Measurements from ENCODE around the gene HTRA1.

HTRA1 gene

DNA sequence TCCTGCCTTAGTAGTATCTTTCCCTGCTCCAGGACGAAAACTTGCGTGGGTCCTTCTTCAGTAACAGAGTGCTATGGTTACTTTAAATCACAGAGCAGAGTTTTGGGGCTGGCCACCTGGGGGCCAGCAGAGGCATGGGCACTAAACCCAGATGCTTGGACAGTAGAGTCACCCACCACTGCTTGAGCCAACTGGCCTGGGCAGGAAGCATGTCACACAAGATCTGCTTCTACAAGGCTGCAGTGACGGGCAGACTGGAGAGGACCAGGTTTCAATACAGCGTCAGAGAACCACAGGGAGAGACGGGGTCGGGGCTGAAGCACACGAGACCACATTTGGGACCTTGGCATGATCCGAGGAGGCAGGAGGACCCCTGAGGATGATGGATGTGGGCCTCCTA is 84.9 kb downstream of the HTRA1 start:
- H3K9ac ChIP-seq (ENCODE audit: low read length), result no peak overlapping the region
- H3K27ac ChIP-seq (ENCODE audit: low read depth, low read length, poor library complexity, severe bottlenecking), result no peak overlapping the region
- no peaks in the 10 kb centered on the region for H3K9me2 ChIP-seq (ENCODE audit: low read depth, low read length)
- H3K27me3 ChIP-seq (ENCODE audit: insufficient read depth, low read length), result no peaks in the 10 kb centered on the region
- no peaks in the 10 kb centered on the region for H3K36me3 ChIP-seq (ENCODE audit: insufficient read depth, low read length)
- no peaks in the 10 kb centered on the region for H3F3A ChIP-seq (ENCODE audit: insufficient read depth, low read length)
- no peaks in the 10 kb centered on the region for H4K20me1 ChIP-seq (ENCODE audit: insufficient read depth, low read length)
- no peak overlapping the region for H3K4me3 ChIP-seq (ENCODE audit: low read depth, low read length, poor library complexity, severe bottlenecking)
- no peaks in the 10 kb centered on the region for H3K79me2 ChIP-seq (ENCODE audit: insufficient read depth, low read length)
- H2AFZ ChIP-seq (ENCODE audit: low read length), result no peak overlapping the region
- no peaks in the 10 kb centered on the region for H3K9me3 ChIP-seq (ENCODE audit: low read length)
- H3K4me1 ChIP-seq (ENCODE audit: insufficient read depth, low read length, severe bottlenecking), result no peaks in the 10 kb centered on the region
- no peak for TF ChIP-seq EZH2 (IDR thresholded peaks at IDR 0.05; ENCODE audit: borderline replicate concordance, low read length)
- no peak overlapping the region for H3K4me2 ChIP-seq (ENCODE audit: low read length)

DNA sequence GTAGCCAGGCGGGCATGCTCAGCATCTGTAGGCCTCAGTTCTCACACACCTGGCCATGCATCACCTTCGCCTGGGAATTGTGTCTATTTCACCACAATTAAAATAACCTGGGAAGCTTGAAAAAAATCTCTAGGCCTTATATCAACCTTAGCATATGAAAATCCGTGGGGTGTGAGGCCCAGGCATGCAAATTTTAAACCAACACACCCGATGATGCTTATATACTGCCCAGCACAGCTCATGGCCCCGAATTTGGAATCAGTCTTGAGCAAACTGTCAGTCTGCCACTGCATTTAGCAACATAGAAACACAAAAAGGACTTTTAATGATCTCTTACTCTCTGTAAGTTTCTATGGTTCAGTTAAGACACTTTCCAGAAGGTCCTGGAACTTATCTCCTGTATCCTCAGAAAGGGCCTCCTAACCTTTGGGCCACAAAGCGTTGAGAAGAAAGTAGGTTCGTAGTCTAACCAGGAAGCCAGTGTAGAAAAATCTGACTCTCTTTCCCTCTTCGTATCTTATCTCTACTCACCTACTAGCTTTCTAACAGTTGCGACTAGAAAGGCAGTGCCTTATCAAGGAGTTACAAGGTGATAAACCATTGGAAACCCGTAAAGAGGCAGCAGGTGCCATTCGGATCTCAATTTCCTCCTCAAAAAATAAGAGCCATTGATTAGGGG is 87.2 kb downstream of the HTRA1 start:
- Histone ChIP-seq H3K4me2 (ENCODE audit: low read length) (no peak overlapping the region), H3K4me3 (ENCODE audit: low read depth, low read length, poor library complexity, severe bottlenecking) (no peak overlapping the region), H3K9me2 (ENCODE audit: low read depth, low read length) (no peaks in the 10 kb centered on the region), H2AFZ (ENCODE audit: low read length) (no peak overlapping the region), H3K79me2 (ENCODE audit: insufficient read depth, low read length) (no peaks in the 10 kb centered on the region), H3K36me3 (ENCODE audit: insufficient read depth, low read length) (no peaks in the 10 kb centered on the region), H3K27me3 (ENCODE audit: insufficient read depth, low read length) (no peaks in the 10 kb centered on the region), H3K27ac (ENCODE audit: low read depth, low read length, poor library complexity, severe bottlenecking) (no peak overlapping the region), H3K9ac (ENCODE audit: low read length) (no peak overlapping the region), H4K20me1 (ENCODE audit: insufficient read depth, low read length) (no peaks in the 10 kb centered on the region), H3K9me3 (ENCODE audit: low read length) (no peaks in the 10 kb centered on the region), H3F3A (ENCODE audit: insufficient read depth, low read length) (no peaks in the 10 kb centered on the region), H3K4me1 (ENCODE audit: insufficient read depth, low read length, severe bottlenecking) (no peaks in the 10 kb centered on the region)
- TF ChIP-seq EZH2 (IDR thresholded peaks at IDR 0.05; ENCODE audit: borderline replicate concordance, low read length), result no peak
- TF ChIP-seq, protein P1, sequence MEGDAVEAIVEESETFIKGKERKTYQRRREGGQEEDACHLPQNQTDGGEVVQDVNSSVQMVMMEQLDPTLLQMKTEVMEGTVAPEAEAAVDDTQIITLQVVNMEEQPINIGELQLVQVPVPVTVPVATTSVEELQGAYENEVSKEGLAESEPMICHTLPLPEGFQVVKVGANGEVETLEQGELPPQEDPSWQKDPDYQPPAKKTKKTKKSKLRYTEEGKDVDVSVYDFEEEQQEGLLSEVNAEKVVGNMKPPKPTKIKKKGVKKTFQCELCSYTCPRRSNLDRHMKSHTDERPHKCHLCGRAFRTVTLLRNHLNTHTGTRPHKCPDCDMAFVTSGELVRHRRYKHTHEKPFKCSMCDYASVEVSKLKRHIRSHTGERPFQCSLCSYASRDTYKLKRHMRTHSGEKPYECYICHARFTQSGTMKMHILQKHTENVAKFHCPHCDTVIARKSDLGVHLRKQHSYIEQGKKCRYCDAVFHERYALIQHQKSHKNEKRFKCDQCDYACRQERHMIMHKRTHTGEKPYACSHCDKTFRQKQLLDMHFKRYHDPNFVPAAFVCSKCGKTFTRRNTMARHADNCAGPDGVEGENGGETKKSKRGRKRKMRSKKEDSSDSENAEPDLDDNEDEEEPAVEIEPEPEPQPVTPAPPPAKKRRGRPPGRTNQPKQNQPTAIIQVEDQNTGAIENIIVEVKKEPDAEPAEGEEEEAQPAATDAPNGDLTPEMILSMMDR (IDR thresholded peaks at IDR 0.05; ENCODE audit: low read length), result no peak

DNA sequence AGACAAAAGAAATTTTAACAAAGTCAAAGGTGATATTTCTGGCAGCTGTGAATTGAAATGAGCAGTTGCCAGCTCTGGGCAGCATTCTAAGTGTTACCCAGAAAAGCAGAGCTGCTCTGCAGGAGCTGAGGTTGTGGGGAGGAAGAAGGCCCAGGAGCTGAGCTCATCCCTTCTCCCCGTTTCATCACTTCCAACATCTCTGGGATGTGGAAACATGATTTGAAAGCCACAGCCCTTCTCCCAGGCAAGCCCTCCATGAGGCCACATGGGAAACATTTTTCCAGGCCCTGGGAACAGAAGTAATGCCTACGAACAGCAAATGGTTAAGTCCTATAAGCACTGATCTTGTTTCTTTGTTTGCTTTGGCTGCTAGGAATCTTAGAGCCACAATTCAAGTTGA is 88.3 kb downstream of the HTRA1 start:
- Histone ChIP-seq H3K36me3 (ENCODE audit: insufficient read depth, low read length) (no peaks in the 10 kb centered on the region), H3K9ac (ENCODE audit: low read length) (no peak overlapping the region), H3K9me3 (ENCODE audit: low read length) (no peaks in the 10 kb centered on the region), H3K4me3 (ENCODE audit: low read depth, low read length, poor library complexity, severe bottlenecking) (no peak overlapping the region), H3F3A (ENCODE audit: insufficient read depth, low read length) (no peaks in the 10 kb centered on the region), H3K4me1 (ENCODE audit: insufficient read depth, low read length, severe bottlenecking) (no peaks in the 10 kb centered on the region), H3K27me3 (ENCODE audit: insufficient read depth, low read length) (no peaks in the 10 kb centered on the region), H3K9me2 (ENCODE audit: low read depth, low read length) (no peaks in the 10 kb centered on the region), H4K20me1 (ENCODE audit: insufficient read depth, low read length) (no peaks in the 10 kb centered on the region), H2AFZ (ENCODE audit: low read length) (no peak overlapping the region), H3K4me2 (ENCODE audit: low read length) (no peak overlapping the region), H3K79me2 (ENCODE audit: insufficient read depth, low read length) (no peaks in the 10 kb centered on the region), H3K27ac (ENCODE audit: low read depth, low read length, poor library complexity, severe bottlenecking) (no peak overlapping the region)
- TF ChIP-seq EZH2 (IDR thresholded peaks at IDR 0.05; ENCODE audit: borderline replicate concordance, low read length), result no peak
- TF ChIP-seq, protein P1 (IDR thresholded peaks at IDR 0.05; ENCODE audit: low read length), result no peak

DNA sequence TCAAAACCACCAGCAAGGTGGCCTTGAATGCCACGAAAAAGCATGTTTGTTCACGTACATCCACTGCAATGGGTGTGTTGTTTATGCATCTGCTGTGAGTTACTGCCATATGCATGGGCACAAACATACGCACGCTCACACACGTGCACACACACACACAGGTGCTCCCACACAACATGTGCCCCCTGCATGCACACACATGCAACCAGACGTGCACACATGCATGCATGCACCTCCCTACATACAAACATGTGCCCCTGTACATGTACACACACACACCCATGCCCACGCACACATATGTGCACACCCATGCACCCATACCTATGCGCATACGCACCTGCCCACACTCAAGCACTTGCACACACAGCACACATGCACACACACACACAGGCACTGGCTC is 89.1 kb downstream of the HTRA1 start:
- no peak overlapping the region for H3K9ac ChIP-seq (ENCODE audit: low read length)
- H3K27ac ChIP-seq (ENCODE audit: low read depth, low read length, poor library complexity, severe bottlenecking), result no peak overlapping the region
- H3K36me3 ChIP-seq (ENCODE audit: insufficient read depth, low read length), result no peaks in the 10 kb centered on the region
- no peak overlapping the region for H3K4me2 ChIP-seq (ENCODE audit: low read length)
- H3K4me1 ChIP-seq (ENCODE audit: insufficient read depth, low read length, severe bottlenecking), result no peaks in the 10 kb centered on the region
- no peaks in the 10 kb centered on the region for H3F3A ChIP-seq (ENCODE audit: insufficient read depth, low read length)
- no peaks in the 10 kb centered on the region for H3K9me3 ChIP-seq (ENCODE audit: low read length)
- TF ChIP-seq, protein P1 (IDR thresholded peaks at IDR 0.05; ENCODE audit: low read length), result no peak
- no peak for TF ChIP-seq EZH2 (IDR thresholded peaks at IDR 0.05; ENCODE audit: borderline replicate concordance, low read length)
- H3K9me2 ChIP-seq (ENCODE audit: low read depth, low read length), result no peaks in the 10 kb centered on the region
- no peak overlapping the region for H2AFZ ChIP-seq (ENCODE audit: low read length)
- H3K4me3 ChIP-seq (ENCODE audit: low read depth, low read length, poor library complexity, severe bottlenecking), result no peak overlapping the region
- H3K79me2 ChIP-seq (ENCODE audit: insufficient read depth, low read length), result no peaks in the 10 kb centered on the region
- no peaks in the 10 kb centered on the region for H3K27me3 ChIP-seq (ENCODE audit: insufficient read depth, low read length)
- no peaks in the 10 kb centered on the region for H4K20me1 ChIP-seq (ENCODE audit: insufficient read depth, low read length)
